ENCODE data around the gene MAU2.
A peak's percentile ranks its signal among the peaks of the same experiment; 100 is the strongest.

MAU2 gene

GRCh38 chr19:19399733-19400433, 79.3 kb downstream of the MAU2 start:
- no peak for DNase-seq (ENCODE audit: extremely low spot score)
- ChIA-PET POLR2A (no interaction called here), CTCF (interaction anchor here (6.1 kb wide), 1 partner anchor 91 kb away, joined by 21 read pairs; no protein-coding TSS in a partner anchor)
- TF ChIP-seq CTCF (IDR thresholded peaks at IDR 0.05; ENCODE audit: control extremely low read depth, extremely low read depth, low read depth, missing control alignments): no peak

DNA sequence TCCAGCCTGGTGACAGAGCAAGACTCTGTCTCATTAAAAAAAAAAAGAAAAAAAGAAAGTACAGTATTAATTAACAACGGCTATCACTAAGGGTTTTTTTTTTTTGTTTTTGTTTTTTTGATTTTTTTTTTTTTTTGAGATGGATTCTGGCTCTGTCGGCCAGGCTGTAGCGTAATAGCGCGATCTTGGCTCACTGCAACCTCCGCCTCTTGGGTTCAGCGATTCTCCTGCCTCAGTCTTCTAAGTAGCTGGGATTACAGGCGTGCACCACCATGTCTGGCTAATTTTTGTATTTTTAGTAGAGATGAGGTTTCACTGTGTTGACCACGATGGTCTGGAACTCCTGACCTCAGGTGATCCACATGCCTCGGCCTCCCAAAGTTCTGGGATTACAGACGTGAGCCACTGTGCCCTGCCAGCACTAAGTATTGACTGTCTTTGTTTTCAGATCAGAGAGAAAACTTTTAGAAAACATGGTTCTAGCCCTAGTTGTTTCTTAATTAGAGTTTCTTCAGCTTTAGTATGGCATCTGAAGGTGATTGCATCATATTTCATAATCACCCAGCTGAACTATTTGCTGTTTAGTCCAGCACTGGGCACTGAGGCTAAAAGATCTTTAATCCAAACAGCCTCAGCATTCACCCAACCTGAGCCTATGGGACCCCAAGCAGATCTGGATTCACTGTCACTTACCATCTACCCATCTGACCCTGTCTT, 82.2 kb downstream of the MAU2 start:
- POLR2A ChIA-PET: no interaction called here
- no peak for DNase-seq (ENCODE audit: extremely low spot score)
- TF ChIP-seq CTCF (IDR thresholded peaks at IDR 0.05; ENCODE audit: control extremely low read depth, extremely low read depth, low read depth, missing control alignments): no peak
- CTCF ChIA-PET: interaction anchor here (0.9 to 6.1 kb wide), 3 partner anchors 13 to 88 kb away, joined by 3 to 21 read pairs (median 4); no protein-coding TSS in a partner anchor

GRCh38 chr19:19403373-19403901, 82.8 kb downstream of the MAU2 start:
- CTCF ChIA-PET: interaction anchor here (0.9 to 6.1 kb wide), 3 partner anchors 14 to 87 kb away, joined by 3 to 21 read pairs (median 3); no protein-coding TSS in a partner anchor

DNA sequence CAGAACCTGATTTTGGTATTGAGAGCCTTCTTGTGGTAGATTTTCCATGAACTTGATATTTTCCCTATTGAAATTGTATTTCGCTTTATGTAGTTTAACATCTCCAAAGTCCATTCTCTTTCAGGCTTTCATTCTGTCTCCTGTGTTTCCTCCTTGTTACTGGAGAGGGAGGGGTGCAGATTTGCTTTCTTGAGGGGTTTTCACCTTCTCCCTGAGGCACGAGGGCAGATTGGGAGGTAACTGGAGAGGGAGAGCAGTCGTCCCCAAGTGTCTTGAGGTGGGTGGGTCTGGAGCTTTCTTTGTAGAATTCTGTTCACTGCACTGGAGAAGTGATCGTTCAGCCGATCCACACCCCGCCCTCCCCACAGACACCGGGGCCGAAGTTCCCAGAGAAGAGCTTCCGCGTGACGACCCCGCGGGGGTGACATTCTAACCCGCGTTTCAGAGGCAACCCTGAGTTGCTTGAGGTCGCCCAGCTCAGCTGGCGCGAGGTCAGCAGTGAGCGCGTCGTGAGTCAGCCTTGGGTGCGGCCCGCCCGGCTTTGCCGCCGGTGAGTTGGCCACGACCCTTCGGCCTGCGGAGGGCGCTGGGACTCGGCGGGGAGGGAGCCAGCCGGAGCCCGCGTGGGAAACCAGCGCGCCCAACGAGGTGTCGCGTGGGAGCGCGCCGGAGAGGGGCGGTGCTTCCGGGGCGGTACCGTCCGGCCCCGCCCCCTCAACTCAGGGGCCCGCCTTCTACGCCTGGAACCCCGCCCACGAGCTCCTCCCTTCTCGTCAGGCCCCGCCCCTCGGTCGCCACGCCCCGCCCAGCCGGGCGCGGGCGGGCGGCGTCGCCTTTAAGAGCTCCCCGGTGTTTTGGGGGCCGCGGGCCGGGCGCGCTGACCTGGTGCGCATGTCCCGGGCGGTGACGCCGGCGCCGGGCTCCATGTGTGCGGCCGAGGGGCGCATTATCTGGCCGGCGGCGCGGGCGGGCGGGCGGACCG, 84.5 kb downstream of the MAU2 start, which contains the start of gene GATAD2A:
Gene GATAD2A, plus strand, starts transcription at position 797 of the 982 bp plus-strand sequence. CDS start 59,671 bp downstream, outside the sequence.
- CTCF ChIA-PET: interaction anchor here (0.6 to 4.0 kb wide), 19 partner anchors 9 to 231 kb away, joined by 3 to 44 read pairs (median 4); partner anchors contain the start of gene YJEFN3
- POLR2A ChIA-PET: interaction anchor here (0.5 to 1.6 kb wide), 11 partner anchors 12 to 784 kb away, joined by 3 to 9 read pairs (median 4); no protein-coding TSS in a partner anchor
- peak; percentile 69 for TF ChIP-seq CTCF (IDR thresholded peaks at IDR 0.05; ENCODE audit: control extremely low read depth, extremely low read depth, low read depth, missing control alignments)
- peak; percentile 96 for DNase-seq (ENCODE audit: extremely low spot score)

More at GRCh38 chr19:19403373-19403901, 82.8 kb downstream of the MAU2 start:
- no peak for TF ChIP-seq CTCF (IDR thresholded peaks at IDR 0.05; ENCODE audit: control extremely low read depth, extremely low read depth, low read depth, missing control alignments)
- POLR2A ChIA-PET: no interaction called here
- no peak for DNase-seq (ENCODE audit: extremely low spot score)

DNA sequence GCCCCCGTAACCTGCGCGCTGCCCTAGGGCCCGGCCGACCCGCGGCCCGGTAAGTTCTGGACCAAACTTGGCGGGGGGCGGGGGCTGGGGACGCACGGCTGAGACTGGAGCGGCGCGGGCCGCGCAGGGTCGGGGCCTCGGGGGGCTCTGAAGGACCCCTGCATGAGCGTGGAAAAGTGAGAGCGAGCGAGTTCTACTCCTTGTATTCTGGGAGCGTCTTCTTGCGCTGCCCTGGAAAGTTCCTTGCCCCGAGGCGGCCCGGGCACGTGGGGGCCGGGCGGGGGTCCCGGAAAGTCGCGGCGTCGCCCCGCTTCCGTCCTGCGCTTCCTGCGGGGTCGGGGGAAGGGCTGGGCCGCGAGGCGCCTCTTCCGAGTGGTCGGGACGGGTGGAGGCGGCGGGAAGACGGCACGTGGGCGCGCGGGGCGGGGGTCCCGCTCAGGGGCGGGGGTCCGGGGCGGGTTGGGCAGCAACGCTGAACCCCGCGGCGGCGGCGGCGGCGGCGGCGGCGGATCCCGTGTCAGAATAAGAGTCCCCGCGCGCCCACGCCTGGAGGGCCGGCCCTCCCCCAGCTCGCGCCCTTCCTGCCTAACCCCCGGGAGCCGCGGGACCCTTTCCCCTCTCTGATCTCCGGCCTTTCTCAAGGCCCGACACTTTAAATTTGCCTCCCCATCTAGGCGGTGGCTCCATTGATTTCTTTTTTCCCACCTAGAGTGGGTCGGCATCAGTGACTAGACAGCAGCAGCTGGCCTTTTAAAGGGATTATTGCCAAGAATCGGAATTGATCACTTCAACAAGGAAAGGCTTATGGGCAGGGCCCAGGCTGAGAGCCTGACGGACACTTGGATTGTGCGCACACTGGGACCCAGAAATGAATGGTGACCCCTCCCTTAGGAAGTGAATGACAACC, 85.6 kb downstream of the MAU2 start:
- CTCF ChIA-PET: interaction anchor here (0.6 to 4.0 kb wide), 17 partner anchors 10 to 123 kb away, joined by 3 to 44 read pairs (median 5); partner anchors contain the start of gene YJEFN3
- peak; percentile 52 for DNase-seq (ENCODE audit: extremely low spot score)
- POLR2A ChIA-PET: interaction anchor here (0.7 to 1.6 kb wide), 4 partner anchors 12 to 85 kb away, joined by 3 to 5 read pairs (median 4); no protein-coding TSS in a partner anchor
- TF ChIP-seq CTCF (IDR thresholded peaks at IDR 0.05; ENCODE audit: control extremely low read depth, extremely low read depth, low read depth, missing control alignments): no peak
